Hindlimb muscle (tissue), 1 donor: ENCODE measurements around the gene ZNF521. TPM values are rescaled to one million over a fixed set of nuclear protein-coding genes. Genes with fewer than 3 reads are reported as not detected.

Source experiments
- DNase-seq: peaks from one replicate; pipeline ENCODE4 v3.0.0-alpha.2; 2013
- polyA plus RNA-seq: library from polyadenylated mRNA; unstranded; fragments of 120-200 nt; gene quantifications from one replicate; pipeline ENCODE4 v1.2.1, GENCODE V29; 2013; ENCODE audit not compliant: insufficient read length

Gene ZNF521
- polyA plus RNA-seq, 1 donor = 50.6 TPM

DNA sequence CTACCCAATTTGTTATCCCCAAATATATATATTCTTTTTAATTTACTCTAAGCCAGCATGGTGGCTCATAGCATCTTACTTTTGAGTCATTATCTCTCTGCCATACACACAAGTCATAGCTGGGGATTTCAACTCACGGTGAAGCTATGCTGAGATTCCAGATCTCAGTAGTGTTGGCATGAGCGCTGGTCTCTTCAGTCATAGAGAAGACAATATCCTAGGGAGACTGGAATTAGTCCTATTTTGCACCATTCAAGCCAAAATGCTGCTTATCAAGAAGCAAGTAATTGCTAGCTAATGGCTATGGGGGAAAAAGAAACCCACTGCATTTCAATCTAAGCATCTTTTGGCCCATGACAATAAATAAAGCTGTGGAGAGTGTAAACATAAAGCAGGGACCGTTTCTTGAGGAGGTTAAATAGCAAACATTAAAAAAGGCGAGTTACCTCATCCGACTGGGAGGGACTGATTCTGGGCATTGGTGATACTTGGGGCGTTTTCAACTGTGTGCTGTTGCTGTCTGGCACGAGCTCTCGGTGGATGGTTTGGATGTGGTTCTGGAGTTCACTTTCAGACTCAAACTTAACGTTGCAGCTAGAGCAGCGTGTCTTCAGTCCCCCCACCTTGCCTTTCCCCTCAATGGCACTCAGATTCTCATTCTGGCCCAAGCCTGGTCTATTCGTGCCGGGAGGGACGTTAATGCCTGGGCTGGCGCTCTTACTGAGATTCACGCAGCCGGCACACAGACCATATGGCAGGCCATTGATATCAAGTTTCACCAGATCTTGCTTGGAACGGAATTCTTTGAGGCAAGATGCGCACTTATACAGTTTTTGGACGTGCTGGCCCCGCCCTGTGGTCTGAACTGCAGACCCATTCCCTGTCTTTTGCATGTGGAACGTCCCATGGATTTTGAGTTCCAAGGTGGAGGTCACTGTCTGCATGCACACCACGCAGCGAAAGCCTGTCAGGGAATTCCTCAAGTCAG, 127.8 kb downstream of the ZNF521 start:
- DNase-seq = no peak

DNA sequence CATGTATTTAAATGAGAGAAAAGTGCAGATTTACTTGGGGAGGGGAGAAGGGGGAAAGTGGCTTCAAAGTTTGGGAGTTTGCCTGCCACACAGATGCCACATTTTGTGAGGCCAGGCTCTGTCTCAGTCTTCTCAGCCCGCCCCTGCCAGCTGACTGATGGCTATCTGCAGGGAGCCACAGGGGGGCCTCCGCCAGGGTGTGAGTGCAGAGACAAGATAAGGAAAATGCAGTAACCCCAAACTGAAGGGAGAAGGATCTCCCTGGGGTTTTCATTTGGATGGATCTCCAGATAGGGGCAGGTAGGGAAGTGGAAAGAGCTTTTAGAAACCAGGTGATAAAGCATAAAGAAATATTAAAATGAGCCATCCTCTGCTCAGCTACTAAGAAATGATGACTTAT, 128.8 kb downstream of the ZNF521 start:
- no peak for DNase-seq

DNA sequence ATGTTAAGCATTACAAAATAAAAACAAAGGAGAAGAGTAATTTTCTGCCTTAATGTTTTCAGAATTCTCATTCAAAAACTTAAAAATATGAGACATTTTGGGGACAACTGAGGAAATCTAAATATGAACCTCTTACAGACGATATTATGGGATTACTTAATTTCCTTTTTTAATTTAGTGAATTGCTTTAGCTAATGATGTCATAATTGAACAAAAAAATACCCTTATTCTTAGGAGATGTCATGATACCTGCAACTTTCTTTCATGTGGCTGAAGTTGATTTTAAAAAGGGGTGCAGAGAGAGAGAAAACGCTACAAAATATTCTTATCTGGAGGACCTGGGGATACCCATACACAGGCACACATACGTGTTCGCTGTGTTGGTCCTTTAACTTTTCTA, 129.3 kb downstream of the ZNF521 start:
- DNase-seq = no peak

DNA sequence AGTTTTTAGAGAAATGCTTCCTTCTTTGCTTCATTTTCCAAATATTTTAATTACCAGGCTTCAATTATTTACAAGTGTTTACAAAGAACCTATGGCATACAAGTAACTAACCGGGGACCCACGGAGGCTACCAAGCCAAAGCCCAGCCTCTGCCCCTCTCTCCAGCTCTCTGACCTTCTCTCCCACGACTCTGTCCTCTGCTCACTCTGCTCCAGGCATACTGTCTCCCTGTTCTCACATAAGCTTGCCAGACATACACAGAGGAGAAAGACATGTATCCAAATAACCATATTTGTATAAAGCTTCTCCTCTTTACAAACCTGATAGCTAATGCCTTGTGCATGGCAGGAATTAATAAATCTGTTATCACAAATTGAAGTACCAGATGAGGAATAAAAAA, 141.3 kb downstream of the ZNF521 start:
- DNase-seq = no peak

- DNase-seq = no peak
These were observed 159.9 kb downstream of the ZNF521 start for GRCh38 chr18:25192065-25192464.

DNA sequence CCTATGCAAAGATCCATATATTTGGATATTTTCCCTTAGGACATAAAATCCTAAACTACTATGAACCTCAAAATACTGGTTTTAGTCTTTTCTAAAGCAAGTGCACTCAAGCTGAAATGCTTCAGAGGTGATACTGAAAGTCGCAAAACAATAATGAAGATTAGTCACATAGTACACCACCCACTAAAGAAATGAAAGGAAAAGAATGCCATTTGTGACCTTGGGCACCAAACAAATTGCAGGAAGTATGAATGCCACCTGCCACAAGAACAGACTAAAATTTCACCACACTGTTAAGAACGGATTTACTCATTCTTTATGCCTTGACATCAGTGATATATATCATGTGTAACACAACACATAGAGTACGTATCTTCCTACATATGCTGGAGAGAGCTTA, 161.5 kb downstream of the ZNF521 start:
- no peak for DNase-seq

- DNase-seq = no peak
These were observed 162.4 kb downstream of the ZNF521 start for GRCh38 chr18:25189391-25190185.

- no peak for DNase-seq
These were observed 164.3 kb downstream of the ZNF521 start for GRCh38 chr18:25187521-25188192.

DNA sequence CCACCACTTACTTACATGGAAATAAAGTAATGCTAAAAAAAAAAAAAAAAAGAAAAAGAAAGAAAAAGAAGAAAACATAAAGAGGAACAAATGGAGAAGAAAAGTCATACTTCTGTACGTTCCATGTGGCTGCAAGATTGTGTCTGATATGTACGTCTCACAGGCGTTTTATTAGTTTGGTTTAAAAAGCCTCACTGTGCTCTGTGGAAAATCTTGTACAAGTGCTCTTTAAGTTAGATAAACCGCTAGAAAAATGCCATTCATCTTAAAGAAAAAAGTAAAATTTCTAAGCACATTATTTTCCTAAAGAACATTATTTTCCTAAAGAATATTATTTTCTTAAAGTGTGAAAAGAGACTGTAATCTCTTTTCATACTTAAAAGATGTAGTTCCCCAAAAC, 165.1 kb downstream of the ZNF521 start:
- no peak for DNase-seq

DNA sequence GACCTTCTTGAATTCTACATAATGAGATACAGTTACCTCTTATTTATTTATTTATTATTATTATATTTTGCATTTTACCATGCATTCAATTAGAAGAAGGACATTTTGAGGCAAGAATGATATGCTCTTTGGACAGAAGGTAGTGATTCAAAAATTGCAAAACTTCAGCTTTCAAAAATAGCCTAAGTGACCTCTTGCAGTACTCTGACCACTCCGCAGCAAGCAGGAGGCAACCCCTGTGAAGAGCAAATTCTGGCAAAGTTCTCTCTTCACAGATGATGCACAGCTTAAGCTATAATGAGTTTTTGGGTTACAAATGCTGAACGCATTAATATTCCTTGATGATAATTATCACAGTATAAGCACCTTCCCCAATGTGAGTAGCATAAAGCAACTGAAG, 170.0 kb downstream of the ZNF521 start:
- no peak for DNase-seq

- no peak for DNase-seq
These were observed 170.4 kb downstream of the ZNF521 start for GRCh38 chr18:25181581-25181980.

DNA sequence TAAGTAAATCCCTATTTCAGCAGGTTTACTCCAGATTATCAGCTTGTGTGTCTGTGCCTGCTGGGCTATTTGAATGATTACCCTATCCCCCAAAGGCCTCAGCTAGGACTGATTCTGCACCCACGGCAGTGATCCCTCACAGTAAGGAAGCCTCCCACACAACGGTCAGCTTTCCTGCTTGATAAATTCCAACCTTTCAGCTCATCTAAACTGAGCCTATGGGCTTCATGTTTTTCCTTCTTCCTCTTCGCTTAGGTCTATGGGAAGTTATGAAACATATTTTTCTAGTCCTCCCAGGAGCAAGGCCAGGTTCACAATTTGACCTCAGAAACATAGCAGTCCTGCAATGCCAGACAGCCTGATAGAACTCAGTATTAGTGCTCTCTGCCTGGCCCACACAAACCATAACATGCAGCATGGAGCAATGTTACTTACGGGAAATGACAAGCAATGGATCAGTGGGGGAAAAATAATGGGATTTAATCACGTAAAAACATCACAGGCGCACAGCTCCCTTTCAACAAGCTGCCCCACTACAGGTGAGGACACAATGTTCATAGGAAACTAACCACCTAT, 170.9 kb downstream of the ZNF521 start:
- DNase-seq = no peak

GRCh38 chr18:25177631-25178030, 174.3 kb downstream of the ZNF521 start:
- no peak for DNase-seq

DNA sequence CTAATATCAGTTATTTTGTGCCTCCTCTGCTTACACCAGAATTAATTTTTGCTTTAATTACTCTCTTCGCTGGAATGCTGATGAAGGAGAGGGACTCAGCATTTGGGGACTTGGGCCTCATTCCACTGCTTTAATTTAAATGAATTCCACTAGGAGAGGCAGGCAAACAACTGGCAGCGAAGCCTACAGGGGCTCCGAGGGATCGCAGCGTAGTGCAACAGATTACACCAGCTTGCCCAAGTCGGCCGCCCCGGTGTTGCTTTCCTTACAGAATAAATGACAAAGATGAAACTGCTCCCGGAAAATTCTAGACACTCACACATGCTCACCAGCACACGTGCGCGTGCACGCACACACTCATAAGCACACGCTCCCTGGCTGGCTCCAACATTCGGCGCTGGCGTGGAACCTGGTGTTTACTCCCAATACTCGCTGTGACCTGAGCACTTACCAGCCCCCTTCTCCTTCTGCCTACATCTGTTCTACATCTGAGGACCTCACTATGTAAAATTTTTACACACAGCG, 175.4 kb downstream of the ZNF521 start:
- DNase-seq = no peak

DNA sequence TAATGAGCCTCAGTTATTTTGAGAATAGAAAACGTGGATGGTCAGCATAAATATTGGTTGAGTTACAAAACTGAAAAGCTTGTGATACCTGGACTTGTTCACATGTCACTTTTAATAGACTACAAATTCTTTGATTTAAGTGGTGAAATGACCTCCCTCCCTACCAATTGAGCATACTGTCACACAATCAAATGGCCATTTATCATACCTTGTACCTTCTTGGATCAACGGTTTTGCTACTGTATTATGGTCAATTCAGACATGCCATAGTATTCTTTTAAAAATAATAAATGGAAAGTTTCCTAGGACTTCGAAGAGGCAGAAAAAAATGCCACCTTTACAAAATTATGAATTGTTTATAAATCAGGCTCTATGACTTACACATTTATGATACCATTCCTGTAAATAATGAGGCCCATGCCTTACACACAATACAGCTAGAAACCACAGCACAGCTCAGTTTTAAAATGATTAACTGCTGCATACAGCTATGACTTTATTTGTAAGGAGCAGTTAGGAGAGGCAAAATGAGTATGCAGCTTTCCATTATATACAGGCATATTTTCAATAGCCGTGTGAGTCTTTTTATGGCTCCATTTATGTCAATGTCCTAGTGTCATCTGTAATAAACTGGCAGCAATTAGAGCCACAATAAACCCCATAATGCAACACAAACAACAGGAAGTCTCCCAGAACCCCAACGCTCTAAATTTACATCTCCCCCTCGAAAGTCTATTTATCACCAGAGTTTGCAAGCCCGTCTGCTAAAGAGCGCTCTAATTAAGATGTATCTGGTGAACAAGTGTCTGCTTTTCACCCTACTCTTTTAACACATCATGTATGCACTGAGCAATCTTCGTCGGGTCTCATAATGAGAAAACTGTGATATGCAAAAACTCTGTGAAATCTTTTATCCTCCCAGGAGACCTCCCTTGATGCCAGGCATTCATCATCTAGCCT, 176.1 kb downstream of the ZNF521 start:
- no peak for DNase-seq

GRCh38 chr18:25174324-25174723, 177.6 kb downstream of the ZNF521 start:
- no peak for DNase-seq

DNA sequence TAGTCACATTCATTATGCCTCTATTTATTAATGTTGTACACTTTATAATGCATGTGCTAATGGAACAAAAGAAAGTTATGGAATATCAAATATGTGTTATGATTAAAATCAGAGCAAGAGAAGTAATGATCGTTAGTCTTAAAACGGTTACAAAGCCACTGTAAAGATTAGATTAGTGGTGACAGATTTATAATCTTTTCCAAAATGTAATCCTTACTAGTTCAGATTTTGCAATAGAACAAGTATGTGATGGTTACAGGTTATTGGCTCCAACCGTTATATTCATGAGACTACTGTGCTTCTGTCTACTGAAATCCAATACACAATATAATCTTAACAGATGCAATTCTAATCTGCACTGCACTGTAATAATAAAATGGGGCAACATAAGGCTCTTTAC, 180.6 kb downstream of the ZNF521 start:
- no peak for DNase-seq

DNA sequence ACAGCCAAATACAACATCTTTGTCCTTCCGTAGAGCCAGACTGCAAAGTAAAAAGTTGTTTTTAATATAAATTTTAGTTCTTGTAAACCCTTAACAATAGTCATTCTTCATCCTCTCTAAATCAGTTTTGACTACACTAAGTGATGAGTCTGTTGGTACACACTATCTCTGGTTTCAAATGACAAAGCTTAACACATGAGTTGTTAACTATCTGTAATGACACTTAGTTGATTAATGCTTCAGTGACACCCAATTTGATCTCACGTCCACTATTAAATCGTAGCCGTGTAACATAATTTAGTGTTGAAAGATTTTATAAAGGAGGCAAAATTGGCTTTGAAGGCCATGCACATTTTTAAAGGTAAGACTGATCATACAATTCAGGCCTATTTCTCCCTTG, 181.6 kb downstream of the ZNF521 start:
- no peak for DNase-seq

GRCh38 chr18:25169701-25170100, 182.3 kb downstream of the ZNF521 start:
- DNase-seq = no peak

DNA sequence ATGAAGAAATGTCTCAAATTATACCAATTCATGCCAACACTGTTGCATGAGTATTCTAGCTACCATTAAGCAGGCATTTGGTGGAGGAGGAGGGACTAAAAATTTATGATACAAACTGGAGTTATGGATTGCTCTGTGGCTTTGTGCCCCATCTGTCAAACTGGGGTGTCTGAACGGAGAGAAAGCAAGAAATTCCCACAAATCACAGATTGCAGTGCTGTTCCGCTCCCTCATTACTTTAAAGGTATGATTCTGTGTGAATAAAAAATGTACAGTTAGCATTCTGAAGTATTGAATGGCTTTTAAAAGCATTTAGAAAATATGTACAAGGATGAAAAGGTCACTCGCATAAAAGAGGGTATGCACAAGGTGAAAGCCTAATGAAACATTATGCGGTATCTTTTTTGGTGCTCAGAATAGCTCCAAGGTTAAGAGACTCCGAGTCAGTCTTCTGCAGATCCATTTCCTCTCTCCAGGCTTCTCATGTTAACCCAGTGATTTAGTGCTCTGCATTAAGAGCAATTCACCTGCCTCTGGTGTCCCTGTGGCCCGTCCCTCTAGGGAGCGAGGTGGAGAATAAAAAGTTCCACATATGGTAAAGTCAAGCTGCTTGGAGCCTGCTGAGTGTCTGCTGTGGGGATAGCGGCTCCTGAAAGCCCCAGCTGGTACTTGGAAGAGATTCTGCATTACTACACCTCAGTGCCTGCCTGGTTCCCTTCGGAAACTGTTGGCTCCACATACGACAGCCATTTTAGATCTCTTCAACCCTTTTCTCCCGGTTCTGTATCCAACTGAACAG, 184.2 kb downstream of the ZNF521 start:
- no peak for DNase-seq
